IMR-90 (cell line): ENCODE measurements around the gene MACROD1. TPM values are rescaled to one million over a fixed set of nuclear protein-coding genes. Genes with fewer than 3 reads are reported as not detected.

Source experiments
- ATAC-seq: fragments of 200-7000 bp; cut with Tn5 transposase; 2 replicates; pipeline ENCODE4 v1.9.1; 2020; ENCODE audit warnings: low read depth, mild to moderate bottlenecking, moderate library complexity
- BruUV-seq: library from RNA; stranded (reverse); fragments of 400-500 nt; replicated peaks from 2 replicates; lab custom pipeline; 2021; lab: Mats Ljungman, UMichigan
- CTCF ChIA-PET: fragments of 300-600 bp; formaldehyde crosslinking; extraction: SDS; loops from one replicate; lab custom pipeline; 2021; ENCODE audit warnings: antibody characterized with exemption; lab: Yijun Ruan, JAX
- POLR2A ChIA-PET: fragments of 300-600 bp; sonication (Branson Sonifier 250); formaldehyde crosslinking; loops from one replicate; lab custom pipeline; 2022; ENCODE audit warnings: antibody characterized with exemption; ENCODE audit not compliant: unreplicated experiment; lab: Charles Lee
- DNase-seq: peaks from one replicate; pipeline ENCODE4 v3.0.0; 2013
- H2AFZ ChIP-seq: replicated peaks from 2 replicates; pipeline ENCODE3; 2013; ENCODE audit warnings: low read length, mild to moderate bottlenecking; ENCODE audit not compliant: poor library complexity
- H2AK5ac ChIP-seq: 2 replicates; pipeline ENCODE4 v1.6.1; 2013; ENCODE audit warnings: low read depth, low read length, inconsistent platforms
- H2AK9ac ChIP-seq: replicated peaks from 2 replicates; pipeline ENCODE3; 2013; ENCODE audit warnings: mild to moderate bottlenecking, low read depth, low read length, moderate library complexity; ENCODE audit not compliant: poor library complexity
- H2BK120ac ChIP-seq: 2 replicates; pipeline ENCODE4 v1.6.1; 2013; ENCODE audit warnings: low read depth, low read length, inconsistent platforms
- H2BK15ac ChIP-seq: 3 replicates; pipeline ENCODE4 v1.6.1; 2013; ENCODE audit warnings: low read depth, low read length, inconsistent platforms
- H2BK20ac ChIP-seq: 2 replicates; pipeline ENCODE4 v1.6.1; 2013; ENCODE audit warnings: low read depth, mild to moderate bottlenecking, inconsistent platforms, low read length, moderate library complexity
- H2BK5ac ChIP-seq: 2 replicates; pipeline ENCODE4 v1.6.1; 2013; ENCODE audit warnings: mild to moderate bottlenecking, low read depth, low read length, inconsistent platforms; ENCODE audit not compliant: poor library complexity, severe bottlenecking
- H3K14ac ChIP-seq: replicated peaks from 2 replicates; pipeline ENCODE4 v1.6.1; 2013; ENCODE audit warnings: low read depth, low read length, inconsistent platforms
- H3K18ac ChIP-seq: 2 replicates; pipeline ENCODE4 v1.6.1; 2013; ENCODE audit warnings: low read depth, low read length, control low read depth
- H3K23ac ChIP-seq: 2 replicates; pipeline ENCODE4 v1.6.1; 2013; ENCODE audit warnings: low read depth, low read length, inconsistent platforms
- H3K27ac ChIP-seq: 2 replicates; pipeline ENCODE4 v1.5.1; 2013; ENCODE audit warnings: mild to moderate bottlenecking, control low read depth, low read length; ENCODE audit not compliant: insufficient read depth
- H3K27me3 ChIP-seq: 2 replicates; pipeline ENCODE4 v1.6.1; 2013; ENCODE audit warnings: low read length; ENCODE audit not compliant: control insufficient read depth, insufficient read depth
- H3K36me3 ChIP-seq: 2 replicates; pipeline ENCODE4 v1.6.1; 2013; ENCODE audit warnings: low read length, mixed read lengths; ENCODE audit not compliant: control insufficient read depth, insufficient read depth
- H3K4ac ChIP-seq: 2 replicates; pipeline ENCODE4 v1.6.1; 2013; ENCODE audit warnings: low read depth, low read length, inconsistent platforms
- H3K4me1 ChIP-seq: 2 replicates; pipeline ENCODE4 v1.6.1; 2013; ENCODE audit warnings: low read length, mixed read lengths; ENCODE audit not compliant: control insufficient read depth, insufficient read depth
- H3K4me2 ChIP-seq: 2 replicates; pipeline ENCODE4 v1.6.1; 2013; ENCODE audit warnings: low read depth, mild to moderate bottlenecking, control low read depth, low read length, moderate library complexity
- H3K4me3 ChIP-seq: 2 replicates; pipeline ENCODE4 v1.5.1; 2013; ENCODE audit warnings: low read depth, mild to moderate bottlenecking, control low read depth, low read length, moderate library complexity; ENCODE audit not compliant: insufficient read depth
- H3K56ac ChIP-seq: 2 replicates; pipeline ENCODE4 v1.6.1; 2013; ENCODE audit warnings: low read length, inconsistent platforms; ENCODE audit not compliant: insufficient read depth; ENCODE audit errors: extremely low read depth
- H3K79me1 ChIP-seq, 2 experiments: 2 replicates each; pipeline ENCODE4 v1.6.1; 2013; ENCODE audit warnings: low read length in 2 of 2, inconsistent platforms in 1 of 2, low read depth in 1 of 2
- H3K9ac ChIP-seq: 2 replicates; pipeline ENCODE4 v1.6.1; 2013; ENCODE audit warnings: low read depth, low read length, control low read depth
- H3K9me1 ChIP-seq: 2 replicates; pipeline ENCODE4 v1.6.1; 2013; ENCODE audit warnings: low read length, inconsistent platforms; ENCODE audit not compliant: insufficient read depth
- H3K9me3 ChIP-seq: 2 replicates; pipeline ENCODE4 v1.6.1; 2013; ENCODE audit warnings: low read length; ENCODE audit not compliant: control insufficient read depth, insufficient read depth
- H4K20me1 ChIP-seq: 2 replicates; pipeline ENCODE4 v1.6.1; 2013; ENCODE audit warnings: low read length, inconsistent platforms; ENCODE audit not compliant: insufficient read depth
- H4K5ac ChIP-seq: 2 replicates; pipeline ENCODE4 v1.6.1; 2013; ENCODE audit warnings: mild to moderate bottlenecking, low read depth, low read length, control low read depth
- H4K8ac ChIP-seq, 2 experiments: 2 replicates each; pipeline ENCODE4 v1.6.1; 2013; ENCODE audit warnings: low read depth in 2 of 2, low read length in 2 of 2, control low read depth in 1 of 2, inconsistent platforms in 1 of 2
- H4K91ac ChIP-seq: 2 replicates; pipeline ENCODE4 v1.6.1; 2013; ENCODE audit warnings: low read depth, low read length, inconsistent platforms; ENCODE audit not compliant: insufficient read depth
- BHLHE40 ChIP-seq: fragments of 150-350 bp; IDR thresholded peaks from 2 replicates; pipeline ENCODE4 v1.6.1; 2016; ENCODE audit warnings: mild to moderate bottlenecking, low read depth, low read length
- CEBPB ChIP-seq: IDR thresholded peaks from 2 replicates; pipeline ENCODE4 v1.6.1; 2012; ENCODE audit warnings: low read depth, low read length, improper control_type of control experiment
- CHD1 ChIP-seq: IDR thresholded peaks from 2 replicates; pipeline ENCODE4 v1.6.1; 2012; ENCODE audit warnings: low read depth, low read length, improper control_type of control experiment
- FOS ChIP-seq: fragments of 150-350 bp; IDR thresholded peaks from 2 replicates; pipeline ENCODE4 v1.6.1; 2016; ENCODE audit warnings: low read depth, low read length
- MAFK ChIP-seq: IDR thresholded peaks from 2 replicates; pipeline ENCODE4 v1.6.1; 2012; ENCODE audit warnings: low read depth, low read length, improper control_type of control experiment
- MAZ ChIP-seq: IDR thresholded peaks from 2 replicates; pipeline ENCODE4 v1.6.1; 2012; ENCODE audit warnings: low read depth, mild to moderate bottlenecking, low read length, improper control_type of control experiment, moderate library complexity, borderline replicate concordance
- MXI1 ChIP-seq: IDR thresholded peaks from 2 replicates; pipeline ENCODE4 v1.6.1; 2012; ENCODE audit warnings: low read depth, mild to moderate bottlenecking, low read length, moderate library complexity, borderline replicate concordance
- NFE2L2 ChIP-seq: fragments of 150-350 bp; IDR thresholded peaks from 2 replicates; pipeline ENCODE4 v1.6.1; 2016; ENCODE audit warnings: low read depth, mild to moderate bottlenecking, low read length
- POLR2A ChIP-seq: IDR thresholded peaks from 2 replicates; pipeline ENCODE4 v1.6.1; 2012; ENCODE audit warnings: mild to moderate bottlenecking, low read depth, low read length
- RAD21 ChIP-seq: IDR thresholded peaks from 2 replicates; pipeline ENCODE4 v1.6.1; 2012; ENCODE audit warnings: low read length, improper control_type of control experiment
- RCOR1 ChIP-seq: IDR thresholded peaks from 2 replicates; pipeline ENCODE4 v1.6.1; 2012; ENCODE audit warnings: mild to moderate bottlenecking, low read length, improper control_type of control experiment; ENCODE audit not compliant: insufficient replicate concordance
- RFX5 ChIP-seq: IDR thresholded peaks from 2 replicates; pipeline ENCODE4 v1.8.0; 2012; ENCODE audit warnings: low read depth, mild to moderate bottlenecking, low read length, moderate library complexity
- SMC3 ChIP-seq: fragments of 150-350 bp; IDR thresholded peaks from 2 replicates; pipeline ENCODE4 v1.6.1; 2016; ENCODE audit warnings: low read depth, mild to moderate bottlenecking, antibody characterized with exemption, low read length, moderate library complexity
- WGBS, 2 experiments: methylation state at CpG; one replicate each; pipeline versions ENCODE4 v1.1.5 to v1.1.7; 2013; ENCODE audit warnings: missing lambda C conversion rate in 2 of 2; ENCODE audit not compliant: insufficient read length in 1 of 2; ENCODE audit errors: extremely low coverage in 2 of 2; 5-methylcytosine and 5-hydroxymethylcytosine counted together
- dilution Hi-C: fragments of 300-500 bp; cut with HindIII; formaldehyde crosslinking; loops from one replicate; pipeline ENCODE4 v1.14.3; 2018; ENCODE audit warnings: low sequenced_read_pairs; ENCODE audit not compliant: unreplicated experiment
- in situ Hi-C: fragments of 300-500 bp; cut with MboI; formaldehyde crosslinking; loops from 3 replicates; pipeline ENCODE4 v1.14.3; 2019; ENCODE audit warnings: low sequenced_read_pairs, inconsistent platforms, mixed read lengths
- intact Hi-C: fragments of 100-400 bp; cut with micrococcal nuclease; formaldehyde crosslinking; loops from 2 replicates; pipeline ENCODE4 v1.10.0; 2022
- polyA plus RNA-seq, 3 experiments: library from polyadenylated mRNA; depleted of rRNA; stranded (reverse); fragments of >200 nt; gene quantifications; 2 replicates each; pipeline ENCODE4 v1.2.3, GENCODE V29; 2012; ENCODE audit warnings: low replicate concordance in 1 of 3
- total RNA-seq: library from RNA; depleted of rRNA; stranded (reverse); fragments of >200 nt; gene quantifications from 2 replicates; pipeline ENCODE4 v1.2.3, GENCODE V29; 2012
- TF ChIP-seq, protein P1 (sequence below): fragments of 150-350 bp; IDR thresholded peaks from 2 replicates; pipeline ENCODE4 v1.6.1; 2017; ENCODE audit warnings: mild to moderate bottlenecking, antibody characterized with exemption, low read length, low read depth
- TF ChIP-seq, protein P2 (sequence below): fragments of 150-350 bp; IDR thresholded peaks from 2 replicates; pipeline ENCODE4 v1.6.1; 2016; ENCODE audit warnings: low read depth, mild to moderate bottlenecking, low read length, moderate library complexity, borderline replicate concordance
- TF ChIP-seq, protein P3 (sequence below): conservative IDR thresholded peaks from 2 replicates; pipeline ENCODE4 v1.5.1; 2012; ENCODE audit warnings: mild to moderate bottlenecking, low read depth, low read length, improper control_type of control experiment

The MACROD1 gene
- total and polyA plus RNA-seq, 2 of the 4 experiments (the other 2 are of a cell fraction), result 2.5 to 9.3 TPM

DNA sequence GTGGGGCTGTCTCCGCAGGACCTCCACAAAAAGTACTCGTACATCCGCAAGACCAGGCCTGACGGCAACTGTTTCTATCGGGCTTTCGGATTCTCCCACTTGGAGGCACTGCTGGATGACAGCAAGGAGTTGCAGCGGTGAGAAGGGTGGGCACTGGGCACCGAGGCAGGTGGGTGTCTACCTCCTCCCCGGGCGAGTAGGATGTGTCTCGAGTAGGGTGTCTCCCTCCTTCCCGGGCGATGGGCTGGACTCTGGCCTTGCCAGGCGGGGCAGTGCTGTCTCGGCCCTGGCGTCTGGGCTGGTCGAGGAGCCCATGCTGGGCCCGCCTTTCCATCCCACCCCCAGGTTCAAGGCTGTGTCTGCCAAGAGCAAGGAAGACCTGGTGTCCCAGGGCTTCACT lies 169.4 kb downstream of the MACROD1 start:
- Histone ChIP-seq H4K5ac (no peak overlapping the region), H3K36me3 (peaks cover 47% of the 10 kb centered on the region), H2AFZ (no peak overlapping the region), H3K56ac (no peak overlapping the region), H3K9me3 (no peaks in the 10 kb centered on the region), H3K79me1 (peaks cover 10 to 29% of the 10 kb centered on the region in 2 experiments), H2BK5ac (no peak overlapping the region), H2BK20ac (no peak overlapping the region), H2AK9ac (no peak overlapping the region), H3K23ac (no peak overlapping the region), H3K4me2 (no peak overlapping the region), H4K8ac (no peak overlapping the region), H3K27ac (no peak overlapping the region), H4K91ac (no peak overlapping the region), H3K4me1 (no peaks in the 10 kb centered on the region), H4K20me1 (peaks cover 30% of the 10 kb centered on the region), H2BK15ac (no peak overlapping the region), H3K9ac (no peak overlapping the region), H3K4me3 (no peak overlapping the region), H3K9me1 (no peaks in the 10 kb centered on the region), H2AK5ac (no peak overlapping the region), H3K27me3 (no peaks in the 10 kb centered on the region), H2BK120ac (no peak overlapping the region), H3K14ac (no peak overlapping the region), H3K18ac (no peak overlapping the region), H3K4ac (no peak overlapping the region)
- WGBS, 2 experiments, result 100% methylated on average over 6 of the region's 18 CpGs; no CpG with 5 or more reads in 1 of the 2 experiments
- intact Hi-C loops (no loop called here), dilution Hi-C loops (no loop called here), in situ Hi-C loops (no loop called here)
- DNase-seq (no peak), ATAC-seq (no peak)
- TF ChIP-seq MAZ (no peak), SMC3 (no peak), CEBPB (no peak), POLR2A (no peak), MAFK (no peak), MXI1 (no peak), NFE2L2 (no peak), RCOR1 (no peak), FOS (no peak), CHD1 (no peak), BHLHE40 (no peak), RFX5 (no peak), RAD21 (no peak)
- TF ChIP-seq, protein P1, sequence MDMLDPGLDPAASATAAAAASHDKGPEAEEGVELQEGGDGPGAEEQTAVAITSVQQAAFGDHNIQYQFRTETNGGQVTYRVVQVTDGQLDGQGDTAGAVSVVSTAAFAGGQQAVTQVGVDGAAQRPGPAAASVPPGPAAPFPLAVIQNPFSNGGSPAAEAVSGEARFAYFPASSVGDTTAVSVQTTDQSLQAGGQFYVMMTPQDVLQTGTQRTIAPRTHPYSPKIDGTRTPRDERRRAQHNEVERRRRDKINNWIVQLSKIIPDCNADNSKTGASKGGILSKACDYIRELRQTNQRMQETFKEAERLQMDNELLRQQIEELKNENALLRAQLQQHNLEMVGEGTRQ, result no peak
- TF ChIP-seq, protein P2, sequence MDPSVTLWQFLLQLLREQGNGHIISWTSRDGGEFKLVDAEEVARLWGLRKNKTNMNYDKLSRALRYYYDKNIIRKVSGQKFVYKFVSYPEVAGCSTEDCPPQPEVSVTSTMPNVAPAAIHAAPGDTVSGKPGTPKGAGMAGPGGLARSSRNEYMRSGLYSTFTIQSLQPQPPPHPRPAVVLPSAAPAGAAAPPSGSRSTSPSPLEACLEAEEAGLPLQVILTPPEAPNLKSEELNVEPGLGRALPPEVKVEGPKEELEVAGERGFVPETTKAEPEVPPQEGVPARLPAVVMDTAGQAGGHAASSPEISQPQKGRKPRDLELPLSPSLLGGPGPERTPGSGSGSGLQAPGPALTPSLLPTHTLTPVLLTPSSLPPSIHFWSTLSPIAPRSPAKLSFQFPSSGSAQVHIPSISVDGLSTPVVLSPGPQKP, result no peak
- TF ChIP-seq, protein P3, sequence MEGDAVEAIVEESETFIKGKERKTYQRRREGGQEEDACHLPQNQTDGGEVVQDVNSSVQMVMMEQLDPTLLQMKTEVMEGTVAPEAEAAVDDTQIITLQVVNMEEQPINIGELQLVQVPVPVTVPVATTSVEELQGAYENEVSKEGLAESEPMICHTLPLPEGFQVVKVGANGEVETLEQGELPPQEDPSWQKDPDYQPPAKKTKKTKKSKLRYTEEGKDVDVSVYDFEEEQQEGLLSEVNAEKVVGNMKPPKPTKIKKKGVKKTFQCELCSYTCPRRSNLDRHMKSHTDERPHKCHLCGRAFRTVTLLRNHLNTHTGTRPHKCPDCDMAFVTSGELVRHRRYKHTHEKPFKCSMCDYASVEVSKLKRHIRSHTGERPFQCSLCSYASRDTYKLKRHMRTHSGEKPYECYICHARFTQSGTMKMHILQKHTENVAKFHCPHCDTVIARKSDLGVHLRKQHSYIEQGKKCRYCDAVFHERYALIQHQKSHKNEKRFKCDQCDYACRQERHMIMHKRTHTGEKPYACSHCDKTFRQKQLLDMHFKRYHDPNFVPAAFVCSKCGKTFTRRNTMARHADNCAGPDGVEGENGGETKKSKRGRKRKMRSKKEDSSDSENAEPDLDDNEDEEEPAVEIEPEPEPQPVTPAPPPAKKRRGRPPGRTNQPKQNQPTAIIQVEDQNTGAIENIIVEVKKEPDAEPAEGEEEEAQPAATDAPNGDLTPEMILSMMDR, result no peak
- ChIA-PET CTCF (no interaction called here), POLR2A (interaction anchor here (0.6 kb wide), 1 partner anchor 157 kb away, joined by 3 read pairs; no protein-coding TSS in a partner anchor)
- BruUV-seq, result no TSS peak
